ENCODE measurements around the gene ICAM3. TPM values are rescaled to one million over a fixed set of nuclear protein-coding genes. Genes with fewer than 3 reads are reported as not detected.
"Not testable (repeated sequence)": the region's sequence is repeated elsewhere in the genome, so short reads cannot be mapped to it uniquely, and the experiment has no call there.

ICAM3 gene
- polyA plus RNA-seq, 1 experiment = 17.3 TPM

- DNase-seq (ENCODE audit: low read depth) = no peak
- ChIA-PET POLR2A (no interaction called here), CTCF (interaction anchor here (1.6 kb wide), 1 partner anchor 77 kb away, joined by 3 read pairs; no protein-coding TSS in a partner anchor)
- no peak for TF ChIP-seq CTCF (IDR thresholded peaks at IDR 0.05; ENCODE audit: insufficient read depth, low read depth, low read length)
- no peak overlapping the region for H3K4me3 ChIP-seq (ENCODE audit: low read depth, low read length)
- H3K27me3 ChIP-seq (ENCODE audit: control insufficient read depth, insufficient read depth, low read length) = no peaks in the 10 kb centered on the region
- peaks cover 1% of the 10 kb centered on the region; the same call in 1 of the 2 replicates for H3K36me3 ChIP-seq (ENCODE audit: control insufficient read depth, insufficient read depth, low read length)
Observed at GRCh38 chr19:10346509-10346908, 7.1 kb upstream of the ICAM3 start.

GRCh38 chr19:10344780-10345179, 5.4 kb upstream of the ICAM3 start:
- POLR2A ChIA-PET = interaction anchor here (0.6 to 0.9 kb wide), 3 partner anchors 11 to 36 kb away, joined by 4 to 14 read pairs (median 5); partner anchors contain the start of genes RAVER1 and TYK2
- peak; percentile 71 for DNase-seq (ENCODE audit: low read depth)
- no peak for TF ChIP-seq CTCF (IDR thresholded peaks at IDR 0.05; ENCODE audit: insufficient read depth, low read depth, low read length)

GRCh38 chr19:10343495-10343894, 4.1 kb upstream of the ICAM3 start:
- Histone ChIP-seq H3K4me3 (ENCODE audit: low read depth, low read length) (no peak overlapping the region), H3K27me3 (ENCODE audit: control insufficient read depth, insufficient read depth, low read length) (no peaks in the 10 kb centered on the region), H3K36me3 (ENCODE audit: control insufficient read depth, insufficient read depth, low read length) (no peaks in the 10 kb centered on the region)
- DNase-seq (ENCODE audit: low read depth) = no peak
- no peak for TF ChIP-seq CTCF (IDR thresholded peaks at IDR 0.05; ENCODE audit: insufficient read depth, low read depth, low read length)
- POLR2A ChIA-PET = no interaction called here
- CTCF ChIA-PET = interaction anchor here (0.6 to 2.1 kb wide), 6 partner anchors 9 to 300 kb away, joined by 3 to 8 read pairs (median 3); partner anchors contain the start of genes PDE4A and RAVER1

More at GRCh38 chr19:10344780-10345179, 5.4 kb upstream of the ICAM3 start:
- no peaks in the 10 kb centered on the region for H3K36me3 ChIP-seq (ENCODE audit: control insufficient read depth, insufficient read depth, low read length)
- no peak overlapping the region for H3K4me3 ChIP-seq (ENCODE audit: low read depth, low read length)
- no peaks in the 10 kb centered on the region for H3K27me3 ChIP-seq (ENCODE audit: control insufficient read depth, insufficient read depth, low read length)
- CTCF ChIA-PET = interaction anchor here (1.2 to 1.3 kb wide), 4 partner anchors 11 to 75 kb away, joined by 3 to 5 read pairs (median 4); partner anchors contain the start of gene RAVER1

- ChIA-PET CTCF (interaction anchor here (0.8 to 2.2 kb wide), 4 partner anchors 10 to 81 kb away, joined by 3 to 7 read pairs (median 5); no protein-coding TSS in a partner anchor), POLR2A (no interaction called here)
- no peak overlapping the region for H3K4me3 ChIP-seq (ENCODE audit: low read depth, low read length)
- TF ChIP-seq CTCF (IDR thresholded peaks at IDR 0.05; ENCODE audit: insufficient read depth, low read depth, low read length) = no peak
- H3K27me3 ChIP-seq (ENCODE audit: control insufficient read depth, insufficient read depth, low read length) = no peaks in the 10 kb centered on the region
- no peaks in the 10 kb centered on the region for H3K36me3 ChIP-seq (ENCODE audit: control insufficient read depth, insufficient read depth, low read length)
- DNase-seq (ENCODE audit: low read depth) = no peak
Observed at GRCh38 chr19:10339977-10340376, 553 bp upstream of the ICAM3 start.

- H3K27me3 ChIP-seq (ENCODE audit: control insufficient read depth, insufficient read depth, low read length) = no peaks in the 10 kb centered on the region
- H3K4me3 ChIP-seq (ENCODE audit: low read depth, low read length) = no peak overlapping the region
- CTCF ChIA-PET = no interaction called here
- no peak for DNase-seq (ENCODE audit: low read depth)
- TF ChIP-seq CTCF (IDR thresholded peaks at IDR 0.05; ENCODE audit: insufficient read depth, low read depth, low read length) = no peak
- POLR2A ChIA-PET = no interaction called here
- H3K36me3 ChIP-seq (ENCODE audit: control insufficient read depth, insufficient read depth, low read length) = no peaks in the 10 kb centered on the region
Observed at GRCh38 chr19:10338940-10339339, 484 bp downstream of the ICAM3 start.

GRCh38 chr19:10336725-10337124, 2.7 kb downstream of the ICAM3 start:
- H3K4me3 ChIP-seq (ENCODE audit: low read depth, low read length); DNase-seq (ENCODE audit: low read depth); H3K27me3 ChIP-seq (ENCODE audit: control insufficient read depth, insufficient read depth, low read length); POLR2A ChIA-PET; H3K36me3 ChIP-seq (ENCODE audit: control insufficient read depth, insufficient read depth, low read length): not testable (repeated sequence)
- CTCF ChIA-PET = interaction anchor here (0.6 to 1.4 kb wide), 5 partner anchors 16 to 68 kb away, joined by 3 to 5 read pairs (median 3); no protein-coding TSS in a partner anchor
